ENCODE measurements around the gene MAP4K4.

DNA sequence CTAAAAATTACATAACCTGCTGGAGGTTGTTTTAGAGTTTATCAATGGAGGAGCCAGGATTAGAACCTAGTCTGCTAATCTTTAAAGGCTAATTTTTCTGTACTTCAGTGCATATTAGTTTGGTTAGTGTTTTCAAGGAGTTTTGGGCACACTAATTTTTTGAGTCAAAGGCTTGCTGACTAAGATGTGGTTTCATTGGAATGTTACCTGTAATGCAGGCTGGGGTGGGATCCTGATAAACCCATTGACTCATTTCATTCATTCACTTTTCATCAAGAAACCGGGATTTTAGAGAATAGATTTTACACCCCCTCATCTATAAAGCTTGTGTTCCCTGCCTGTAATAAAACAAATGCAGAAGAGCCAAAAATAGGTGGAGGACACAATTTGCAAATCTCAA, 202.4 kb downstream of the MAP4K4 start:
- TF ChIP-seq, protein P1, sequence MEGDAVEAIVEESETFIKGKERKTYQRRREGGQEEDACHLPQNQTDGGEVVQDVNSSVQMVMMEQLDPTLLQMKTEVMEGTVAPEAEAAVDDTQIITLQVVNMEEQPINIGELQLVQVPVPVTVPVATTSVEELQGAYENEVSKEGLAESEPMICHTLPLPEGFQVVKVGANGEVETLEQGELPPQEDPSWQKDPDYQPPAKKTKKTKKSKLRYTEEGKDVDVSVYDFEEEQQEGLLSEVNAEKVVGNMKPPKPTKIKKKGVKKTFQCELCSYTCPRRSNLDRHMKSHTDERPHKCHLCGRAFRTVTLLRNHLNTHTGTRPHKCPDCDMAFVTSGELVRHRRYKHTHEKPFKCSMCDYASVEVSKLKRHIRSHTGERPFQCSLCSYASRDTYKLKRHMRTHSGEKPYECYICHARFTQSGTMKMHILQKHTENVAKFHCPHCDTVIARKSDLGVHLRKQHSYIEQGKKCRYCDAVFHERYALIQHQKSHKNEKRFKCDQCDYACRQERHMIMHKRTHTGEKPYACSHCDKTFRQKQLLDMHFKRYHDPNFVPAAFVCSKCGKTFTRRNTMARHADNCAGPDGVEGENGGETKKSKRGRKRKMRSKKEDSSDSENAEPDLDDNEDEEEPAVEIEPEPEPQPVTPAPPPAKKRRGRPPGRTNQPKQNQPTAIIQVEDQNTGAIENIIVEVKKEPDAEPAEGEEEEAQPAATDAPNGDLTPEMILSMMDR (IDR thresholded peaks at IDR 0.05) = no peak
- TF ChIP-seq EZH2 (IDR thresholded peaks at IDR 0.05) = no peak
- TF ChIP-seq EZH2phosphoT487 (IDR thresholded peaks at IDR 0.05) = no peak

Measured in neural progenitor cell (in vitro differentiated cells).